Measurements from ENCODE around the gene UBQLN1.

DNA sequence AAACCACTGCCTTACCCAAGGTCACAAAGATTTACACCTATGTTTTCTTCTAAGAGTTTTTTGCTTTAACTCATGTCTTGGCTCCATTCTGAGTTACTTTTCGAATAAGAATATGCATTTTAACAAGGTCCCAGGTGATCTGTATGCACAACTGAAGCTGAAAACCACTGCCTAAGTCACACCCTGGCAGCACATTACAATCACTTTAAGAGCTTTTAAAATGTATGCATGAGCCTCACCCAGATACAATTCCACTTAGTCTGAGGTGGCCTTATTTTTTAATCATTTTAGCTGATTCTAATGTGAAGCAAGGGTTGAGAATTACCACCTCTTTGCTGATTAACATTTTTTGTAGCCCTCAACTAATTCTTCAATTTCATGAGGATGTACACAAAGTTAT, 55.3 kb downstream of the UBQLN1 start:
- TF ChIP-seq CSDC2 (CRISPR knock-in tag; IDR thresholded peaks at IDR 0.05), result no peak
- TF ChIP-seq RARB (CRISPR knock-in tag; IDR thresholded peaks at IDR 0.05), result no peak
- TF ChIP-seq, protein P1, sequence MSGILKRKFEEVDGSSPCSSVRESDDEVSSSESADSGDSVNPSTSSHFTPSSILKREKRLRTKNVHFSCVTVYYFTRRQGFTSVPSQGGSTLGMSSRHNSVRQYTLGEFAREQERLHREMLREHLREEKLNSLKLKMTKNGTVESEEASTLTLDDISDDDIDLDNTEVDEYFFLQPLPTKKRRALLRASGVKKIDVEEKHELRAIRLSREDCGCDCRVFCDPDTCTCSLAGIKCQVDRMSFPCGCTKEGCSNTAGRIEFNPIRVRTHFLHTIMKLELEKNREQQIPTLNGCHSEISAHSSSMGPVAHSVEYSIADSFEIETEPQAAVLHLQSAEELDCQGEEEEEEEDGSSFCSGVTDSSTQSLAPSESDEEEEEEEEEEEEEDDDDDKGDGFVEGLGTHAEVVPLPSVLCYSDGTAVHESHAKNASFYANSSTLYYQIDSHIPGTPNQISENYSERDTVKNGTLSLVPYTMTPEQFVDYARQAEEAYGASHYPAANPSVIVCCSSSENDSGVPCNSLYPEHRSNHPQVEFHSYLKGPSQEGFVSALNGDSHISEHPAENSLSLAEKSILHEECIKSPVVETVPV (CRISPR knock-in tag; IDR thresholded peaks at IDR 0.05), result no peak
- no peak for TF ChIP-seq ZNF70 (CRISPR knock-in tag; IDR thresholded peaks at IDR 0.05)
- TF ChIP-seq, protein P2, sequence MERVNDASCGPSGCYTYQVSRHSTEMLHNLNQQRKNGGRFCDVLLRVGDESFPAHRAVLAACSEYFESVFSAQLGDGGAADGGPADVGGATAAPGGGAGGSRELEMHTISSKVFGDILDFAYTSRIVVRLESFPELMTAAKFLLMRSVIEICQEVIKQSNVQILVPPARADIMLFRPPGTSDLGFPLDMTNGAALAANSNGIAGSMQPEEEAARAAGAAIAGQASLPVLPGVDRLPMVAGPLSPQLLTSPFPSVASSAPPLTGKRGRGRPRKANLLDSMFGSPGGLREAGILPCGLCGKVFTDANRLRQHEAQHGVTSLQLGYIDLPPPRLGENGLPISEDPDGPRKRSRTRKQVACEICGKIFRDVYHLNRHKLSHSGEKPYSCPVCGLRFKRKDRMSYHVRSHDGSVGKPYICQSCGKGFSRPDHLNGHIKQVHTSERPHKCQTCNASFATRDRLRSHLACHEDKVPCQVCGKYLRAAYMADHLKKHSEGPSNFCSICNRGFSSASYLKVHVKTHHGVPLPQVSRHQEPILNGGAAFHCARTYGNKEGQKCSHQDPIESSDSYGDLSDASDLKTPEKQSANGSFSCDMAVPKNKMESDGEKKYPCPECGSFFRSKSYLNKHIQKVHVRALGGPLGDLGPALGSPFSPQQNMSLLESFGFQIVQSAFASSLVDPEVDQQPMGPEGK (CRISPR knock-in tag; IDR thresholded peaks at IDR 0.05; ENCODE audit: borderline replicate concordance), result no peak
- TF ChIP-seq, protein P3, sequence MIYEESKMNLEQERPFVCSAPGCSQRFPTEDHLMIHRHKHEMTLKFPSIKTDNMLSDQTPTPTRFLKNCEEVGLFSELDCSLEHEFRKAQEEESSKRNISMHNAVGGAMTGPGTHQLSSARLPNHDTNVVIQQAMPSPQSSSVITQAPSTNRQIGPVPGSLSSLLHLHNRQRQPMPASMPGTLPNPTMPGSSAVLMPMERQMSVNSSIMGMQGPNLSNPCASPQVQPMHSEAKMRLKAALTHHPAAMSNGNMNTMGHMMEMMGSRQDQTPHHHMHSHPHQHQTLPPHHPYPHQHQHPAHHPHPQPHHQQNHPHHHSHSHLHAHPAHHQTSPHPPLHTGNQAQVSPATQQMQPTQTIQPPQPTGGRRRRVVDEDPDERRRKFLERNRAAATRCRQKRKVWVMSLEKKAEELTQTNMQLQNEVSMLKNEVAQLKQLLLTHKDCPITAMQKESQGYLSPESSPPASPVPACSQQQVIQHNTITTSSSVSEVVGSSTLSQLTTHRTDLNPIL (CRISPR knock-in tag; IDR thresholded peaks at IDR 0.05; ENCODE audit: low read depth), result no peak
- no peak for TF ChIP-seq ESRRG (CRISPR knock-in tag; IDR thresholded peaks at IDR 0.05)
- no peak for TF ChIP-seq ZFP3 (CRISPR knock-in tag; IDR thresholded peaks at IDR 0.05)
- no peak for TF ChIP-seq OSR1 (CRISPR knock-in tag; IDR thresholded peaks at IDR 0.05)
